SH-SY5Y (cell line): ENCODE data around the gene AP1G2.

Experiments
- GATA2 ChIP-seq: IDR thresholded peaks from 2 replicates; pipeline ENCODE4 v1.6.1; 2011; ENCODE audit warnings: mild to moderate bottlenecking, low read depth, low read length
- GATA3 ChIP-seq: IDR thresholded peaks from 2 replicates; pipeline ENCODE4 v1.6.1; 2011; ENCODE audit warnings: low read depth, mild to moderate bottlenecking, low read length, moderate library complexity

The AP1G2 gene

DNA sequence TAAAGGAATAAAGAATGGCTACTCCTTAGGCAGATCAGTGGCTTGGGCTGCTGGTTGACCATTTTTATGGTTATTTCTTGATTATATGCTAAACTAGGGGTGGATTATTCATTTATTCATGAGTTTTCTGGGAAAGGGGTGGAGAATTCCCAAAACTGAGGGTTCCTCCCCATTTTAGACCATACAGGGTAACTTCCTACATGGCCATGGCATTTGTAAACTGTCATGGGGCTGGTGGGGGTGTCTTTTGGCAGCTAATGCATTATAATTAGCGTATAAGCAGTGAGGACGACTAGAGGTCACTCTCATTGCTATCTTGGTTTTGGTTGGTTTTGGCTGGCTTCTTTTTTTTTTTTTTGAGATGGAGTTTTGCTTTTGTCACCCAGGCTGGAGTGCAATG is 36.6 kb upstream of the AP1G2 start:
- TF ChIP-seq GATA3: no peak
- no peak for TF ChIP-seq GATA2

DNA sequence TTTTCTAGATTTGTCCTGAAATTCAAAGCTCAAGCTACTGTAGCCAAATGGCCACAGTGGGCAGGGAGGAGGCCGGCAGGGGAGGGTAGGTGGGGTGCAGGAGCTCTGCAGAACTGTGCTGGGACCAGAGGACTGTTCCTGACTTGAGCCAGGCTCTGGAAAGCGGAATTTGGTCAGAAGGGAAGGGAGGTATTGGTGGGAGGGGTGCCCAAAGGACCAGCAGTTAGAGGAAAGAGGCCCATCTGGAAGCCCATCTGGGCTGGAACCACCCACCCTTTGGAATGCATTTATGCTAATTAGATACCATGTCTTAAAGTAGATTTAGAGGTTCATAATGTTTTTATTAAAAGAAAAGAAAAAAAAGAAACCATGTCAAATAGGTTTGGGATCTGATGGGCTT is 35.5 kb upstream of the AP1G2 start:
- TF ChIP-seq GATA3 (no peak), GATA2 (no peak)

DNA sequence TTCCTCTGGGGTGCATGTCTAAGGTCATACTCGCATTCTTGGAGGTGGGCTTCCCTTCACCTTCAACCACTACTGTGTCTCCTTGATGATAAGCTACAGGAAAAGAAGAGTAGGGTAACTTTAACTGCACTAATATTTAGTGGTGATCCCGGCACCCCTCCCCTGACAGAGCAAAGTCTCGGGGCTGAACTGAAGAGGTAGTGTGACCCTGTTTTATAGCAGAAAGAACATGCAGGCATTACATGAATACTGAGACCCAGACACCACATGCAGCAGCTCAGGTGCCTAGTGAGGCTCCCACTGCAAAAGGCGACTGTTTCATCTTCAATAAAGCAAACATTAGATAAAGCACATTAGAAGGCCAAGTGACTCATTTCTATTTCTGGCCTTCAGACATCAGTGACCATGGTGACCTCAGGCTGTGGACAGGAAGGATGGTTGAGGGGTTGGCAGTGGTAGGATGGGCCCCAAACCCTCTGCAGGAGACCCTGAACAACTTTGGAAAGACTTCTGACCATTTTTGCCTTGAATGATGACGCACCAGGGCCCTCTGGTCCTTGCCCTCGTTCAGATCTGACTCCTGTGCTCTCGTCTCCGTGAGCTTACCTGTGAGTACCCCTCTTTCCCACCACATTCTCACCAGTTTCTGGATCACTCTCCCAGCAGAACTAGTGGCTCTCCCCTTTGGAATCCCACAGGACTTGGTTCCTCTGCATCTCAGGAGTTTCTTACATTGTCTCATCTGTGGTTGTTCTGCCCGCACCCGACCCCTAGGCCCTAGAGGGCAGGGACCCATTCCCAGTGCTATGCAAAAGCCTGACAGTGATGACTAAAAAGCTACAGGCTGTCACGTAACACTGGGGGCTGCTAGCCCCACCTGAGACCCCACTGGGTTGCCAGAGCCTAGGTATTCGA is 34.8 kb upstream of the AP1G2 start:
- TF ChIP-seq GATA3: no peak

DNA sequence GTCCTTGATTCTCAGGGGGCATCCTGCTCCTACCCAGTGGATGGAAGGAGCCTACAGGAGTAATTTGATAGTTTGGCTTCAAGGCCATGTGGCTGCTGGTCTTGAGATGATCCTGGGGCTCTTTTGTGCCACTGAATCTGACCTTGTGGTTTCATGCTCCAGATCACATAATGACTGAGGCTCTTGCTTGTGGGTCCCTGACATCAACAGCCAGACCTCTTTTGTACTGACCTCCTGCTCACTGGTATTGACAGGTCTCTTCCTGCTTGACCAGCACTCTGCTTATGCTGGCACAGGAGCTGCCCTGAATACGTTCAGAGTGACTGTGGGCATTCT is 34.2 kb upstream of the AP1G2 start:
- no peak for TF ChIP-seq GATA2
- no peak for TF ChIP-seq GATA3

DNA sequence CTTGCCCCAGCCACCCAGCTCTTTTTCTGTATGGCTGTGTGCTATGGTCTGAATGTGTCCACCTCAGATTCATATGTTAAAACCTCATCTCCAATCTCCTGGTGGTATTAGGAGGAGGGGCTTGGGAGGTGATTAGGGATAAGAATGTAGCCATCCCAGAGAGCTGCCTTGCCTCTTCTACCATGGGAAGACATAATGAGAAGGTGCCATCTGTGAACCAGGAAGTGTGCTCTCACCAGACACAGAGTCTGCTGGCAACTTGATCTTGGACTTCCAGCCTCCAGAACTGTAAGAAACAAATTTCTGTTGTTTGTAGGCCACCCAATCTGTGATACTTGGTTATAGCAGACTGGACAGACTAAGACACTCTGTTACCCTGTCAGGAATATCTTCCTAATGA is 33.8 kb upstream of the AP1G2 start:
- TF ChIP-seq GATA3: no peak
- no peak for TF ChIP-seq GATA2

DNA sequence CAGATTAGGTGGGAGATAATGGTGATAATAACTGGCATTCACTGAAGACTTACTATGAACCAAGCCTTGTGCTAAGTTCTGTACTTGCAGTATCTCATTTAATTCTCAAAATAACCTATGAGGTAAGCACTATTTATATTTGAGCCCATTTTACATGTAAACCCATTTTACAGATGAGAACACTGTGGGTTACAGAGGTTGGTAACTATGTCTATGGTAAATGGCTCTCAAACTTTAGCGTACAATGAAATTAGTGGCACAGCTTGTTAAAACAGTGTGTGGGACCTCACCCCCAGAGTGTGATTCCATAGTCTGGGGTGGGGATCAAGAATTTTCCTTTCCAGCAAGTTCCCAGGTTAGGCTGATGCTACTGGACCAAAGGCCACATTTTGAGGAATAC is 33.2 kb upstream of the AP1G2 start:
- TF ChIP-seq GATA2 (no peak), GATA3 (no peak)

DNA sequence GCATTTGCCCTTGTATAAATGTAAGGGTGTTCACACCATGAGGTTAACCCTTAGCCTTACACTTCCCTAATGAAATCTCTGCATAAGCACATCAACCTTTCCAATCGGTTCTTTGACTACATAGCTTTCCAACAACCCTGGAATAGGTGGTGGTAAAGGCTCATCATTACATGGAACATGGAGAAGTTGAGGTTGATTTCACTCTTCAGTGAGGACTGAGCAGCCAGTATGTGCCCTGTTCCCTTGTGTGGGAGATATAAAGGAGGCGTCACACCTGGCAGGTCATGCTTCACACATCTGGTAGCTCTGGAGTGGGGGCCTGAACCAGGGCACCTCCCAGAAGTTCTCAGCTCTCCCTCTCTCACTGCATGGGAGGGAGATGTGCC is 32.7 kb upstream of the AP1G2 start:
- TF ChIP-seq GATA3: no peak
- no peak for TF ChIP-seq GATA2

DNA sequence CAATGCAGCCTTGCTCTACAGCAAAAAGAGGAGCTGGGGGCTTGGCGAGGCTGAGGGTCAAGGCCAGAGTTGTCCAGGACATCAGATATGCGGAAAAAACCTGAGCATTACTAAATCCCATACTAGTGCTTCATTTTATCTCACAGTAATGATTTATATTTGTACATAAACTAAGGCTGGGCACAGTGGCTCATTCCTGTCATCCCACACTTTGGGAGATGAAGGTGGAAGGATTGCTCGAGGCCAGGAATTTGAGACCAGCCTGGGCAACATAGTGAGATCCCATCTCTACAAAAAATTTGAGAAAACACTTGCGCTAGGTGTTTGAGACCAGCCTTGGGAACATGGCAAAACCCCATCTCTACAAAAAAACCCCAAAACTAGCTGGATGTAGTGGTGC is 22.6 kb upstream of the AP1G2 start:
- no peak for TF ChIP-seq GATA3

DNA sequence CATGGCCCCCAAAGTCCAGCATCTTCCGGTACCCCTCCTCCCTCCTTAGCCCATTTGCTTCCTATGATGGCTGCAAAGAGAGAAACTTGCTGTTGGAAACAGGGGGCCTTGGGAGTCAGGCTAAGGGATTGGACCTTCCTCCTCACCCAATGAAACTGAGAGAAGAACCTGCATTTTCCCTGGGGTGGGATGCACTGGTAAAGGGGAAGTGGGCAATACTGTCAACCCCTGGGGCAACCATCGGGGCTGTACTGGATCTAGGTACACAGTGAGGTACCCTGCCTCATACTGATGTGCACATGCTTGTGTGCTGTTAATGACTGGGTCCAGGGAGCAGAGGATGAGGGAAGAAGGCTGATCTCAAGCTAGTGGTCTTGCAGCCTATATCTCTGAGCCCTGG is 22.0 kb upstream of the AP1G2 start:
- TF ChIP-seq GATA3 (no peak), GATA2 (no peak)

DNA sequence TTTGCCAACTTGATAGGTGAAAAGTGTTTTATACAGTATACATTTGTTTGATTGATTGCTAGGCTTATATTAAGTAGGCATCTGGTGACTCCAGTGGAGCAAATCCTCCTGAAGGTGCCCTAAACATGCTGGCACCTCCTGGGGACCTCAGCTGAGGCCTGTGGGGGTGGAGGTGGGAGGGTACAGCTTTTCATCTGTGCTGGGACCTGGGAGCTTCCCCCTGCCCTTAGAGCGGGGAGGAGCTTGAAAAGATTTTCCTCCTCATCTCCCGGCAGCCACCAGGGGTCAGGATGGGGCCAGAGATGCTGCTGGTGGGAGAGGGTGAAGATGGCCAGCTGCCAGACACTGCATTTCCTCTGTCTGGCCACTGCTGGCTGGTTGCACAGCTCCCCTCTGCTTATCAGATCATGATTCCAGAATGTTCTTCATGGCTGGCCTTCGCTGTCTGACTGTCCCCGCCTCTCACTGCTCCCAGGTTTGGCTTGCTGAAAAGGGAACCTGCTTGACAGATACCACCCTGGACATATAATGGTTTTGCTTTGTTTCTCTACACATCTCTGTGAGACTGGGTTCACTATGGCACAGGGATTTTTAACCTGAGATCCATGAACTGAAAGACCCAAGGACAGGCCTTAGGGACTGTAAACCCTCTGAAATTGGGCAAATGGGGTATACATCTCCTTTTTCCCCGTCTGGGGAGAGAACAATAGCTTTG is 21.4 kb upstream of the AP1G2 start:
- peak; percentile 68 for TF ChIP-seq GATA3
- peak; percentile 95 for TF ChIP-seq GATA2

DNA sequence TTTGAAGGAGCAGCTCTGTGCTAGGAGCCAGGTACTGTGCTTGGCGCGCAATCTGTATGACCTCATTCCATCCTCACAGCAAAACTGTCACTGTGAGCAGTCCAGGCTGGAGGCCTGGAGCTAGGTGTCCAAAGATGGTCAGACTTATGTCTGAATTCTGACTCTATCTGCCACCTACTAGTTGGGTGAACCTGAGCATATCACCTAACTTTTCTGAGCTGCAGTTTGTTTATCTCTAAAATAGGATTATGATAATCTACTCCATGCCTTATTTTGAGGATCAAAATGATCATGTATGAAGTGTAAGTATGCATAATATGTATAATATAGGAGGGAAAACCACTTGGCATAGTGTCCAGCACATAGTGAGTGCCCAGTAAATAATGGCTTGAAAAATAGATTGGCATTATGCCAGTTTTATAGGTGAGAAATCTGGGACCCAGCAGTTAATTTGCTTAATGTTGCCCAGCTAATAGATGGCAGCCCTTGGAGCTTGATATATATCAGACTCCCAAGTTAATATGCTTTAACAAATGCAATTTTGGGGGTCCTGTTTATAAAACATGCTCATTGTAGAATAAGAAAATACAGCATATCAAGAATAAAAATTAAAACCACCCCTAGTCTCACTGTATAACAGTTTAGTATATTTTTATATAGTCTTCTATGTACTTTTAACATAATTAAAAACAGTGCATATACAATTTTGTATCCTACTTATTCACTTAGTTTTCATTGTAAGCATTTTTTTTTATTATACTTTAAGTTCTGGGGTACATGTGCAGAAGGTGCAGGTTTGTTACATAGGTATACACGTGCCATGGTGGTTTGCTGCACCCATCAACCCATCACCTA is 15.5 kb upstream of the AP1G2 start:
- TF ChIP-seq GATA2 (no peak), GATA3 (no peak)

DNA sequence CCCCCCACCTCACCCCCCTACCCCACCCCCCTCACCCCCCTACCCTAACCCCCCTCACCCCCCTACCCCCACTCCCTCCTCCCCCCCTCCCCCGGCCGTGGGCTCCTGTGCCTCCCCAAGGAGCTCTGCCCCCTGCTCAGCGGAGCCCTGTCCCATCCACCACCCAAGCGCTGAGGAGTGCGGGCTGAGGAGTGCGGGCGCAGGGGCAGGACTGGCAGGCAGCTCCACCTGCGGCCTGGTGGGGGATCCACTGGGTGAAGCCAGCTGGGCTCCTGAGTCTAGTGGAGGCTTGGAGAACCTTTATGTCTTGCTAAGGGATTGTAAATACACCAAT is 13.3 kb upstream of the AP1G2 start:
- no peak for TF ChIP-seq GATA2
- no peak for TF ChIP-seq GATA3

DNA sequence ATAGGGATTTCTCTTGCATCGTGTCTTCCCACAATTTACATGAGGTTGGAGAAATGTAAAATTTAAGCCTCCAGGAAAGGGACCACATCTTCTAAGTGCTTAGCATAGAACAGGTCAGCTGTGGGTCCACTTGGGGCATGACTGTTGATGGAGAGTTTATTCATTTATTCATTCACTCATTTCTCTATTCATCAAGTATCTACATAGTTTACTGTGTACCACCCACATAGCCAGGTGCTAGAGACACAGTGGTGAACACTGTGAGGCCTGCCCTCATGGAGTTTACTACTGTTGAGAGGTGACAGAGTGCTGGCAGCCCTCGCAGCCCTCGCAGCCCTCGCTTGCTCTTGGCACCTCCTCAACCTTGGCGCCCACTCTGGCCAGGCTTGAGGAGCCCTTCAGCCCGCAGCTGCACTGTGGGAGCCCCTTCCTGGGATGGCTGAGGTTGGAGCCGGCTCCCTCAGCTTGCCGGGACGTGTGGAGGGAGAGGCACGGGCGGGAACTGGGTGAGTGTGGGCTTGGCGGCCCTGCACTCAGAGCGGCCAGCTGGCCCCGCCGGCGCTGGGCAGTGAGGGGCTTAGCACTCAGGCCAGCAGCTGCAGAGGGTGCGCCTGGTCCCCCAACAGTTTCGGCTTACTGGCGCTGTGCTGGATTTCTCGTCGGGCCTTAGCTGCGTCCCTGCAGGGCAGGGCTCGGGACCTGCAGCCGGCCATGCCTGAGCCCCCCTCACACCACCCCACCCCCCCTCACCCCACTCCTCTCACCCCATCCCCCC is 12.7 kb upstream of the AP1G2 start:
- TF ChIP-seq GATA3 (no peak), GATA2 (no peak)

DNA sequence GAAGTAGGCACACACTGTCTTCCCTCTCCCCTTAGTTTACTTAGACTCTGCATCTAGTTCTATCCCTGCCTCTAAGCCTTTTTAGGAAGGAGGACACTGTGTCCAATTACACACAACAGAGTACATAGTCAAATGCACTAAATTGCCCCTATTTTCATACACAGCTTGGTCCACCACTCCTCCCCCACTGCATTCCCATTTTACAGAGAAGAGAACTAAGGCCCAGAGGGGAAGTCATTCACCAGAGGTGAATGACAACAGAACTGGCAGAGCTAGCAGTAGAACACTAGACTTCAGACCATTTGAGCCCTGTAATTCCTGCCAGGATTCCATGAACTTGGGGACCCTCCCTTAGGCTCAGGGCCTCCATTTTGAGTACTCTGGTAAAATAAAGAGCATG is 12.1 kb upstream of the AP1G2 start:
- no peak for TF ChIP-seq GATA2
- no peak for TF ChIP-seq GATA3
